Measurements from ENCODE around the gene CYP19A1.
"Not testable (repeated sequence)": the region's sequence is repeated elsewhere in the genome, so short reads cannot be mapped to it uniquely, and the experiment has no call there.

The CYP19A1 gene

GRCh38 chr15:51288143-51289065, 50.0 kb downstream of the CYP19A1 start:
- no peak for DNase-seq

- no peak for DNase-seq
These were observed 51.6 kb downstream of the CYP19A1 start for GRCh38 chr15:51286816-51287215.

DNA sequence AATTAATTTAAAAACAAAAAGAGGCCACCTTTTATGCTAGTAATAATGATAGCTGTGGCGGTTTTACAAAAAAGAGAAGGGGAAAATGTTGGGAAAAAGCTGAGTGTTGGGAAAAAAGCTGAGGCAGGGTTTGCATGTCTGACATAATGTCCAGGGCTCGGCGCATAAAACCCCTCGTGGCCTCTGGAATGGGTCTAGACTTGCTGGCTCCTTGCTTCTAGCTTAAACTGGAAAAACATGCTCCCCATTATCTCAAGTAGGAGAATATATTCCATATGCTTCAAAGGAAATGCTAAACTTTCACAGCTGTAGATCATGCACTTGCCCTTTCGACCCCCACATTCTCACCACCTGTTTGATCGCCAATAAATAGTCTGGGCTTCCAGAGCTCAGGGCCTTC, 53.0 kb downstream of the CYP19A1 start:
- DNase-seq, result no peak

DNA sequence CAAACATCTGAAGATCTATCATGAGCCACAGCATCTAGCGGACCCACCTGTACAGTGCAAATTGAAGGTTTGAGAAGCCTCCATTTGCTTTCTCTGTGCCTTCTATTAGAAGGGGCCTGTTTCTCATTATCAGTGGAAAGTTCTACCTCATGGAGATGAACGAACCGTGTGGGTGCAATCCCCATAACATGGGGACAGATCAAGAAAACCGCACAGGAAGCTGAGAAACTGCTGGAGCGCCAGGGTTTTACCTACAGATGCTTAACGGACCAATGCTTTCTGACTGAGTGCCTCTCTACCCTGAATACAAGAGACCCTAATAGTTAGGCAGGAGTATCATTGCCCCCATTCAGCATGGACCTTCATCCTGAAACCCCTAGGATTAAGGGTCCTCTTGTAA, 53.5 kb downstream of the CYP19A1 start:
- DNase-seq, result no peak

- DNase-seq, result no peak
These were observed 55.4 kb downstream of the CYP19A1 start for GRCh38 chr15:51283026-51283425.

DNA sequence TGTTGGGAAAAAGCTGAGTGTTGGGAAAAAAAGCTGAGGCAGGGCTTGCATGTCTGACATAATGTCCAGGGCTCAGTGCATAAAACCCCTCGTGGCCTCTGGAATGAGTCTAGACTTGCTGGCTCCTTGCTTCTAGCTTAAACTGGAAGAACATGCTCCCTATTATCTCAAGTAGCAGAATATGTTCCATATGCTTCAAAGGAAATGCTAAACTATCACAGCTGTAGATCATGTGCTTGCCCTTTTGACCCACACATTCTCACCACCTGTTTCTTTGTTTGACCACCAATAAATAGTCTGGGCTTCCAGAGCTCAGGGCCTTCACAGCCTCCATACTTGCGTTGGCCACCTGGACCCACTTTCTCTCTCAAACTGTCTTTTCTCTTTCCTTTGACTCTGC, 56.2 kb downstream of the CYP19A1 start:
- not testable (repeated sequence) for DNase-seq

GRCh38 chr15:51281368-51281967, 56.9 kb downstream of the CYP19A1 start:
- DNase-seq, result no peak

- no peak for DNase-seq
These were observed 57.6 kb downstream of the CYP19A1 start for GRCh38 chr15:51280838-51281237.

DNA sequence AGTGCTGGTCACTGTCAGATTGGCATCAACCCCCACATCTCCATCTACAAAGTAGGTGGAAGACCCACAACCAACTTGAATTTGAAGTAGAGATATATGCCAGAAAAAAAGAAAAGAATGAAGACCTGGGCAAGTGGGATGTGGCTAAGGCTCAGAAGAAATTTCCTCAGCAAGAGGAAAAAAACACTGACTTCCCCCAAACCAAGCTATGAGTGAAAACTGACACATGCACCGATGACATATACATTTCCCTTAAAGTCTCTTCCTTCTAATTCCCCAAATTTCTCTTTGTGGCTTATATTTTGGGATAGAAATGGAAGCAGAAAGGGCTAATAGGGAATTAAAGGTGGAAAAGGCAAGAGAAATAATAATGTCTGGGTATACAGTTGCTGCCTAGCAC, 59.0 kb downstream of the CYP19A1 start:
- DNase-seq, result no peak

GRCh38 chr15:51277101-51277500, 61.3 kb downstream of the CYP19A1 start:
- no peak for DNase-seq

GRCh38 chr15:51274956-51275355, 63.4 kb downstream of the CYP19A1 start:
- no peak for DNase-seq

DNA sequence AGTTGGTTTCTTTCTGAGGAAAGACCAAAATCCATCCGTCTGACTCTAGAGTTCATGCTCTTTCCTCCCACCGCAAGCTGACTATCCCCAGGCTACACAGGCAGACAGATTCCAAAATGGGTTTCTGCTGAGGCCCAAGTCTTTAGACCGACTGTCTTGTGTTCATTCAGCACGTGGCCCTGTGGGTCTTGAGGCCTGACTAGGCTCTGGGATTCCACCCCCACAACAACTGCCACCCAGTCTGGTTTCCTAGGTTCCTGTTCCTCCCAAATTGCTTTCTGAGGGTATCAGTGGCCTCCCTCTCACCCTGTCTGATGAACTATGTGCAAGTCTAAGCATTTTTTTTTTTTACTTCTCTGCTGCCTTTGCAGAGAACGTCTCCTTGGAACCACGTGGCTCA, 67.7 kb downstream of the CYP19A1 start:
- DNase-seq, result no peak

- DNase-seq, result no peak
These were observed 68.9 kb downstream of the CYP19A1 start for GRCh38 chr15:51269496-51269895.

- DNase-seq, result no peak
These were observed 70.7 kb downstream of the CYP19A1 start for GRCh38 chr15:51267703-51268083.

DNA sequence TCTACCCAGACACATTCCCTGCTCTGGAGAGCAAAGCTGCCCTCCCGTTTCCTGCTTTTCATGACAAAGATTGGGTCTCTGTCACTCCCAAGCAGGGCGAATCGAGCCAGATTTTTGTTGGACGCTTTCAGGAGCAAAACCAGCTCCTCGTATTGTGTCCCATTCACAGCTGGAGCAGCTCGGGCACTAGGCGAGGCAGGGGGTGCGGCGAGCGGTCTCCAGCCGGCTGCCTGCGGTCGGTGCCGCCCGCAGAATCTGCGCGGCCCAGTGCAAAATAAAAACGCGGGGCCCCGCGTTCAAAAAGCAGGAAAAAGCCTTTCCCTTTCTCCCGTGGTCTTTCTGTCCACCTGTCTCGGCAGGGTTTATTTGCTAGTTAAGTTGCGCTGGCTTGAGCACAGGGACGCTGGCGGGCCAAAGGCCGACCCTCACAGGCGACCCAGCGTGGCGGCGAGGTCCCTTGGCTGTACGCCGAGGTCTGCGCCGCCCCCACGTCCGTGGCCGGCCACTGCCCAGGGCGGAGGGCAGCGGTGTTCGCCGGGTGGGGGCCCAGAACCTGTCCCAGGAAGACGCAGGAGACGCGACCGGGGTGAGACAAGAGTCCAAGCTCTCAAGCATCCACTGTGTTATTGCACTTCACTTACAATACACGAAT, 71.2 kb downstream of the CYP19A1 start:
- no peak for DNase-seq

GRCh38 chr15:51266656-51267050, 71.7 kb downstream of the CYP19A1 start:
- no peak for DNase-seq

- DNase-seq, result no peak
These were observed 73.3 kb downstream of the CYP19A1 start for GRCh38 chr15:51265037-51265555.

- no peak for DNase-seq
These were observed 74.7 kb downstream of the CYP19A1 start for GRCh38 chr15:51263726-51264125.

GRCh38 chr15:51263116-51263515, 75.3 kb downstream of the CYP19A1 start:
- no peak for DNase-seq

DNA sequence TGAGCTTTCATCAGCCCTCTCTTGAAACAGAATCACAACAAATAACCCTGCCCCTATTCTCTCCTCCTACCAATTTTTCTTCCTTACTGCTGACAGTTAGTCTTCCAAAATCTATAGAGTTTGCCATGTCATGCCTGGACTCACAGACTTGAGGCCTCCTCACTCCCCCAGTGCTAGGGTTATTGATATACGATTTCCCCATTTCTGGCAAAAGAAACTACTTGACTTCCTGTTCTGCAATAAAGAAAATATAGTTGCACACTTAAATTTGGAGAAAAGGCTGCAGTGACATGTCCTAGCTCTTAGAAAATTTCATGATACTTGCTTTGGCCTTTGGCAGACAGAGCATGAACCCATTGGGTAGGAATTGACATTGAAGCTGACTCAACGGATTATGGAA, 75.9 kb downstream of the CYP19A1 start:
- no peak for DNase-seq

GRCh38 chr15:51261113-51261512, 77.3 kb downstream of the CYP19A1 start:
- not testable (repeated sequence) for DNase-seq

GRCh38 chr15:51260202-51260601, 78.2 kb downstream of the CYP19A1 start:
- no peak for DNase-seq

DNA sequence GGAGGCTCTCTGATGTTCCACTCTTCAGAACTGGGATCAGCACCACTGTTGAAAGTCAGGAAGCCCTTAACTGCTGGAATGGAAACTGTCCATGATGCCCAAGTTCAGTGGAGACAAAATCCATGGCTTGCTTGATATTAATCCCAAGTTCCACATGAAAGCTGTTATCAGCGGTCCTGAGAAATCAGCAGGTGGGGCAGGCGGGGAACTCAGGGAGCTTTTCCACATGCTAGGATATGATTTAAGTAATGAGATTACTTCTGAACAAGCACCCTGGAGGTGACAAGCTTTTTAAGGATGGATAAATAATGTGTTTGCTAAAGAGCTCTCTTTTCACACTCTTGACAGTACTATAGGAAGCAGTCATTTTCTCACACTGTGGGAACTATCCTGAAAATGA, 82.9 kb downstream of the CYP19A1 start:
- no peak for DNase-seq

DNA sequence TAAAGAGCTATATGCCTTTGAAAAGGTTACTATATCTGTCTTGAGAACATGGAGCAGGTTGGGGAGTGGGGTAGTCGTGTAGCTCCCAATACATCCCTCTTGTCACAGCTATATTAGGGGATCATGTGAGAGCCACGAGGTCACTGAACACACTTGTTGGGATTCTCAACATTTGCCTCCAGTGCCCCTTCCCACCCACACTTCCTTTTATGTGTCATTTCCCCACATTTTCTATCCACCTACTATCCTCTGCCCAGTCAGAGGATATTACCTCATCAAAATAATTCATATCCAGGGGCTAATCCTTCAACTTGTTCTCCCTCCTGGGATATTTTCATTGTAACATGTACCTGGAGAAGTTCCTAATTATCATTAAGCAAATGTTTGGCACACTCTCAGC, 85.0 kb downstream of the CYP19A1 start:
- no peak for DNase-seq
